Left lung (tissue), 10 donors: ENCODE data around the gene NEURL2. TPM values are rescaled to one million over a fixed set of nuclear protein-coding genes. Genes with fewer than 3 reads are reported as not detected.

Experiments
- ATAC-seq: fragments of 200-7000 bp; cut with Tn5 transposase; one replicate; pipeline ENCODE4 v1.9.1; 2020; ENCODE audit warnings: moderate library complexity
- DNase-seq, 4 donors: peaks; one replicate each; pipeline ENCODE4 v3.0.0-alpha.2; 2013 to 2020
- H3K27ac ChIP-seq, 2 donors: fragments of 200-600 bp; sonication (generic) in 1 of 2; one replicate each; pipeline versions ENCODE4 v1.5.0 to v1.8.0; 2020 to 2021
- H3K27me3 ChIP-seq, 2 donors: fragments of 200-600 bp; sonication (generic) in 1 of 2; one replicate each; pipeline versions ENCODE4 v1.5.0 to v1.8.0; 2020 to 2021
- H3K36me3 ChIP-seq, 2 donors: fragments of 200-600 bp; sonication (generic) in 1 of 2; one replicate each; pipeline versions ENCODE4 v1.5.0 to v1.8.0; 2020 to 2021
- H3K4me1 ChIP-seq, 2 donors: fragments of 200-600 bp; one replicate each; pipeline ENCODE4 v1.8.0; 2021
- H3K4me3 ChIP-seq, 2 donors: fragments of 200-600 bp; sonication (generic) in 1 of 2; one replicate each; pipeline versions ENCODE4 v1.5.0 to v1.8.0; 2020 to 2021; ENCODE audit warnings: mild to moderate bottlenecking in 1 of 2
- H3K9me3 ChIP-seq, 2 donors: fragments of 200-600 bp; sonication (generic) in 1 of 2; one replicate each; pipeline versions ENCODE4 v1.5.0 to v1.8.0; 2020 to 2021
- CTCF ChIP-seq, 2 donors: fragments of 200-600 bp; sonication (generic) in 1 of 2; IDR thresholded peaks; one replicate each; pipeline versions ENCODE4 v1.5.0 to v1.8.0; 2021; ENCODE audit warnings: antibody characterized with exemption in 2 of 2
- intact Hi-C, 2 donors: fragments of 100-400 bp; cut with DNase I; formaldehyde crosslinking; loops; one replicate each; pipeline versions ENCODE4 v1.11.2 to v1.14.2; 2022
- polyA plus RNA-seq, 6 donors: library from polyadenylated mRNA; unstranded; fragments of 120-200 nt; gene quantifications; one replicate each; pipeline ENCODE4 v1.2.1, GENCODE V29; 2013; ENCODE audit not compliant: insufficient read length in 6 of 6
- total RNA-seq, 2 donors: library from RNA; stranded (reverse); fragmentation: NEBNext Ultra II Directional; extraction: Animal tissue kit (Norgen Biotek cat#: 25700); gene quantifications; one replicate each; pipeline ENCODE4 v1.2.1, GENCODE V29; 2021
- donor health status: DM: no; HTN: yes; CAD: no.
- donor health status: DM: no; HTN: no; CAD: no.

NEURL2 gene
- total and polyA plus RNA-seq, 8 donors, result 3.4 to 5.6 (median 4.3) TPM

- Histone ChIP-seq H3K4me1 (peaks cover 0 to 18% of the 10 kb centered on the region in 2 donors), H3K9me3 (no peaks in the 10 kb centered on the region), H3K27ac (peak overlapping the region in 1 of 2 donors; percentile 7), H3K36me3 (peaks cover 0 to 85% of the 10 kb centered on the region in 2 donors), H3K27me3 (no peaks in the 10 kb centered on the region), H3K4me3 (no peak overlapping the region)
- DNase-seq, result no peak
- intact Hi-C loops, result no loop called here
- peak; percentile 16 for ATAC-seq
- no peak for TF ChIP-seq CTCF (IDR thresholded peaks at IDR 0.05)
Measured at GRCh38 chr20:45842169-45842812, 48.7 kb downstream of the NEURL2 start.

DNA sequence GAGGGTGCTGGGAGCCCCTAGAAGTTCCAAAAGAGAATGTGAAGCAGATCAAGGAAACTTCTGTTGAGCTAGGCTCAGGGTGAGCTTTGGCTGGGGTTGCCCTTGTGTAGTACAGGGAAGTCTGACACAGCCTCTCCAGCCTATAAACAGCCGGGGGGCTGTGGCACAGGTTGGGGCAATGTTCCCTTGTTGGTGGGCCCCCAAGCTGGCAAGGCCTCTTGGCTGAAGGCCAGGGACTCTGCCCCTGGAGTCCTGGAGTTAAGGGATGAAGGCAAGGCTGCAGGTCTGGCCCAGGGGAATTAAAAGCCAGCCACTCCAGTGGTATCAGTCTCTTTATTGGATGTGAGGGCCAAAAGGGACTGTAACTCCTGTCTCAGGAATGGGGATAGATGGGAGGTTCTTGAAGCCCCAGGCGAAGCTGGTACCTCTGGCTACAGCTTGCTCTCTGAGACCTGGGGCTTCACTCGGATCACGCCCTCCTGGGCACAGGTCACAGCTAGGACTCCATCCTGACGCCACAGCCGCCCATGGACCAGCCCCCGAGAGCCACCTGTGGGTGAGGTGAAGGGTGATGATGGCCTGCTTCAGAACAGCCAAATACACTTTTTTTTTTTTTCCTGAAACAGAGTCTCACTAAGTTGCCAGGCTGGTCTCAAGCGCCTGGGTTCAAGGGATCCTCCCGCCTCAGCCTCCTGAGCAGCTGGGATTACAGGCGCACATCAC lies 49.4 kb downstream of the NEURL2 start:
- Histone ChIP-seq H3K36me3 (peaks cover 0 to 78% of the 10 kb centered on the region in 2 donors), H3K27me3 (no peaks in the 10 kb centered on the region), H3K4me1 (peaks cover 0 to 21% of the 10 kb centered on the region in 2 donors), H3K9me3 (no peaks in the 10 kb centered on the region), H3K4me3 (no peak overlapping the region), H3K27ac (peak overlapping the region in 1 of 2 donors; percentile 7)
- no peak for TF ChIP-seq CTCF (IDR thresholded peaks at IDR 0.05)
- ATAC-seq (no peak), DNase-seq (no peak)
- intact Hi-C loops, result no loop called here

GRCh38 chr20:45840700-45841198 lies 50.3 kb downstream of the NEURL2 start:
- peaks cover 0 to 70% of the 10 kb centered on the region in 2 donors for H3K36me3 ChIP-seq
- DNase-seq, result no peak
- no peak for ATAC-seq
- peaks cover 2 to 23% of the 10 kb centered on the region in 2 donors for H3K4me1 ChIP-seq
- no peak overlapping the region for H3K27ac ChIP-seq
- TF ChIP-seq CTCF (IDR thresholded peaks at IDR 0.05), result no peak
- H3K27me3 ChIP-seq, result no peaks in the 10 kb centered on the region
- no peak overlapping the region for H3K4me3 ChIP-seq
- intact Hi-C loops, result no loop called here
- no peaks in the 10 kb centered on the region for H3K9me3 ChIP-seq

Other genes starting within 250 kb of the NEURL2 start
- gene WFDC11, start 221.0 kb downstream of the NEURL2 start, total RNA-seq, result not detected
- gene WFDC11, start 221.0 kb downstream of the NEURL2 start, polyA plus RNA-seq, result not detected
- gene WFDC13, start 189.2 kb downstream of the NEURL2 start, total RNA-seq, result not detected
- not detected for gene WFDC13, start 189.2 kb downstream of the NEURL2 start, polyA plus RNA-seq
- 1 to 10 TPM in 1 of 2 donors, under 1 TPM in 1; 0.44 to 1.2 TPM for gene WFDC10B, start 186.2 kb downstream of the NEURL2 start, total RNA-seq
- gene WFDC10B, start 186.2 kb downstream of the NEURL2 start, polyA plus RNA-seq, result not detected
- not detected for gene SPINT4, start 168.9 kb downstream of the NEURL2 start, total RNA-seq
- not detected for gene SPINT4, start 168.9 kb downstream of the NEURL2 start, polyA plus RNA-seq
- 1 to 10 TPM; 5.2 to 5.7 TPM for gene WFDC3, start 99.3 kb downstream of the NEURL2 start, total RNA-seq
- gene WFDC3, start 99.3 kb downstream of the NEURL2 start, polyA plus RNA-seq, result 1 to 10 TPM in 3 of 6 donors, under 1 TPM in 3; 0.26 to 1.8 (median 1.1) TPM
- gene DNTTIP1, start 99.3 kb downstream of the NEURL2 start, total RNA-seq, result 10 to 100 TPM; 22.6 to 38.5 TPM
- 10 to 100 TPM; 25.7 to 30.9 (median 28.3) TPM for gene DNTTIP1, start 99.3 kb downstream of the NEURL2 start, polyA plus RNA-seq
- 10 to 100 TPM in 1 of 2 donors, 1 to 10 TPM in 1; 5.9 to 17.1 TPM for gene UBE2C, start 78.6 kb downstream of the NEURL2 start, total RNA-seq
- gene UBE2C, start 78.6 kb downstream of the NEURL2 start, polyA plus RNA-seq, result 10 to 100 TPM; 41.7 to 99.2 (median 59.9) TPM
- under 1 TPM; 0.42 to 0.61 TPM for gene TNNC2, start 63.9 kb downstream of the NEURL2 start, total RNA-seq
- gene TNNC2, start 63.9 kb downstream of the NEURL2 start, polyA plus RNA-seq, result 1 to 10 TPM in 1 of 6 donors, under 1 TPM in 5; 0.21 to 1.2 (median 0.41) TPM
- gene SNX21, start 57.4 kb downstream of the NEURL2 start, total RNA-seq, result 10 to 100 TPM; 23.9 to 26.3 TPM
- gene SNX21, start 57.4 kb downstream of the NEURL2 start, polyA plus RNA-seq, result 10 to 100 TPM; 14.5 to 22.4 (median 17.8) TPM
- gene ACOT8, start 33.8 kb downstream of the NEURL2 start, total RNA-seq, result 10 to 100 TPM; 23.8 to 28.7 TPM
- 10 to 100 TPM; 19.3 to 25.1 (median 21.4) TPM for gene ACOT8, start 33.8 kb downstream of the NEURL2 start, polyA plus RNA-seq
- 1 to 10 TPM; 3.5 to 4.5 TPM for gene ZSWIM3, start 33.6 kb downstream of the NEURL2 start, total RNA-seq
- 1 to 10 TPM; 4.9 to 6.7 (median 5.8) TPM for gene ZSWIM3, start 33.6 kb downstream of the NEURL2 start, polyA plus RNA-seq
- gene ZSWIM1, start 10.0 kb downstream of the NEURL2 start, total RNA-seq, result 10 to 100 TPM in 1 of 2 donors, 1 to 10 TPM in 1; 9.9 to 10.2 TPM
- gene ZSWIM1, start 10.0 kb downstream of the NEURL2 start, polyA plus RNA-seq, result 10 to 100 TPM; 13.5 to 14.8 (median 14.0) TPM
- gene SPATA25, start 3.6 kb downstream of the NEURL2 start, total RNA-seq, result under 1 TPM; 0.70 to 0.89 TPM
- gene SPATA25, start 3.6 kb downstream of the NEURL2 start, polyA plus RNA-seq, result 1 to 10 TPM; 2.3 to 3.5 (median 3.2) TPM
- gene CTSA, start 127 bp upstream of the NEURL2 start, total RNA-seq, result 100 to 1,000 TPM; 234 to 268 TPM
- 10 to 100 TPM; 68.7 to 78.1 (median 71.0) TPM for gene CTSA, start 127 bp upstream of the NEURL2 start, polyA plus RNA-seq
- 100 to 1,000 TPM; 162 to 172 TPM for gene PLTP, start 20.9 kb upstream of the NEURL2 start, total RNA-seq
- gene PLTP, start 20.9 kb upstream of the NEURL2 start, polyA plus RNA-seq, result 10 to 100 TPM; 42.6 to 68.6 (median 54.3) TPM
- gene PCIF1, start 43.5 kb upstream of the NEURL2 start, total RNA-seq, result 10 to 100 TPM; 26.1 to 33.0 TPM
- 10 to 100 TPM; 43.1 to 50.8 (median 45.4) TPM for gene PCIF1, start 43.5 kb upstream of the NEURL2 start, polyA plus RNA-seq
- gene ZNF335, start 81.0 kb upstream of the NEURL2 start, total RNA-seq, result 10 to 100 TPM; 15.3 to 23.3 TPM
- gene ZNF335, start 81.0 kb upstream of the NEURL2 start, polyA plus RNA-seq, result 10 to 100 TPM; 15.3 to 22.7 (median 16.7) TPM
- 10 to 100 TPM in 1 of 2 donors, 1 to 10 TPM in 1; 2.5 to 25.8 TPM for gene MMP9, start 117.7 kb upstream of the NEURL2 start, total RNA-seq
- gene MMP9, start 117.7 kb upstream of the NEURL2 start, polyA plus RNA-seq, result under 1 TPM; 0.26 to 0.69 (median 0.52) TPM
- 1 to 10 TPM in 1 of 2 donors, under 1 TPM in 1; 0.71 to 1.5 TPM for gene SLC12A5, start 138.0 kb upstream of the NEURL2 start, total RNA-seq
- gene SLC12A5, start 138.0 kb upstream of the NEURL2 start, polyA plus RNA-seq, result 1 to 10 TPM; 1.0 to 2.9 (median 1.5) TPM
- gene NCOA5, start 198.8 kb upstream of the NEURL2 start, total RNA-seq, result 10 to 100 TPM; 20.6 to 23.8 TPM
- gene NCOA5, start 198.8 kb upstream of the NEURL2 start, polyA plus RNA-seq, result 10 to 100 TPM; 42.4 to 55.0 (median 51.5) TPM
- gene CD40, start 227.1 kb upstream of the NEURL2 start, total RNA-seq, result 10 to 100 TPM; 22.3 to 27.6 TPM
- gene CD40, start 227.1 kb upstream of the NEURL2 start, polyA plus RNA-seq, result 10 to 100 TPM; 13.9 to 21.5 (median 18.0) TPM